ENCODE data around the gene LCA5.

Gene LCA5

DNA sequence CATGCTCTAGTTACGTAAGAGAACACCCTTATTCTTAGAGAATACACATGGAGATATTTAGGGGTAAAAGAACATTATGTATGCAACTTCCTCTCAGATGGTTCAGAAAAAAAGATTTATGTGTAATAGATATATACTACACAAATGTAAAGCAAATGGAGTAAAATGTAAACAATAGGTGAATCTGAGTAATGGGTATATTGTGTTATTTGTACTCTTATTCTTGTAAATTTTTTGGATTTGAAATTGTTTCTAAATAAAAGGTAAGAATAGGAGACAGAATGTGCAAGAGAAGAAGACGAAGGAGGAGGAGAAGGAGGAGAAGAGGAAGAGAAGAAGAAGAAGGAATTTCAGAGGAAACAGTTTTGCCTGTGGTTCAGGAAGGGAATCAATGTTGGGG lies 22.5 kb upstream of the LCA5 start:
- Histone ChIP-seq H2AFZ (ENCODE audit: low read length) (no peak overlapping the region), H3K9me3 (replicated peaks; ENCODE audit: insufficient read depth, low read length) (no peaks in the 10 kb centered on the region), H3K4me1 (ENCODE audit: low read length) (no peaks in the 10 kb centered on the region), H3K27ac (ENCODE audit: low read length) (no peak overlapping the region), H3F3A (ENCODE audit: insufficient read depth, low read length) (no peaks in the 10 kb centered on the region), H3K4me2 (ENCODE audit: low read depth, low read length) (no peak overlapping the region), H4K20me1 (ENCODE audit: insufficient read depth, low read length) (no peaks in the 10 kb centered on the region), H3K79me2 (ENCODE audit: low read length) (no peaks in the 10 kb centered on the region), H3K4me3 (ENCODE audit: low read length) (no peak overlapping the region), H3K9ac (ENCODE audit: low read length) (no peak overlapping the region), H3K36me3 (replicated peaks; ENCODE audit: insufficient read depth, low read length) (no peaks in the 10 kb centered on the region), H3K9me2 (replicated peaks; ENCODE audit: insufficient read depth, low read length) (no peaks in the 10 kb centered on the region), H3K27me3 (replicated peaks; ENCODE audit: insufficient read depth, low read length) (no peaks in the 10 kb centered on the region)
- no peak for DNase-seq
- no peak for TF ChIP-seq CTCF (IDR thresholded peaks at IDR 0.05; ENCODE audit: low read length)
- no peak for TF ChIP-seq EZH2 (optimal IDR thresholded peaks at IDR 0.05; ENCODE audit: low read depth, low read length)
- TF ChIP-seq EZH2phosphoT487 (IDR thresholded peaks at IDR 0.05; ENCODE audit: low read length), result no peak

DNA sequence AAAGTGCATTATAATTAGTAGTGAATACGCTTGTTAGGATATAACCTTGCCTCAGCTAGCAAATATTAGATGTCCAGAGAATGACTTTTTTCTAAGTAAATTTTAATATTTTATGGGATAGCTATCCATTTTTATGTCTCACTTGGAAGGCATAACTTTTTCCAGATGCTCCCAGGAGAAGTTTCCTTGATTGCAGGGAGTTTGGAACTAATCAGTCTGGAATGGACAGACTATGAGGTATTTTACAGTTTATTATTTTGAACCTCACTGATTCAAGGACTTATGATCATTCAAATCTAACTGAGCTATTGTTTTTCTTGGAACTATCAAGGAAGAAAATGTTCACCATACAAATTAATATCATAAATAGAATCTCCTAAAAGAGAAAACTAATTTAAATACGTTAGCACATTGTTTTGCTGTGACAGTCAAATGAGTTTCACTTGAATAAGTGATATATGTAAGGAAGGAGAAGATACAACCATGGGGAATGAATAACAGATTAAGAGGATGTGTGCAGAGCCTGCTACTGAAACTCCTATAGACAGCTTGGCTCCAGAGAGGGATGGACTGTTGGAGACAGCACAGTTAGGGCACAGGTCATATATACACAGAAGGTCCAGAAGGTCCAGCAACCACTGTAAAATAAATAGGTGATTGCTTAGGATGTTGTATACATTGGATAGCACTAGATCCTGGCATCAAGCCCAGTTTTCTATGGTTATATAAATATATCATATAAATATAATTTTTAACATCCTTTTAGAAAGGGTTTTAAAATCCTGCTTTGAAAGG lies 20.6 kb upstream of the LCA5 start:
- Histone ChIP-seq H3K79me2 (ENCODE audit: low read length) (no peaks in the 10 kb centered on the region), H3K36me3 (replicated peaks; ENCODE audit: insufficient read depth, low read length) (no peaks in the 10 kb centered on the region), H3K9ac (ENCODE audit: low read length) (no peak overlapping the region), H2AFZ (ENCODE audit: low read length) (no peak overlapping the region), H3K27ac (ENCODE audit: low read length) (no peak overlapping the region), H3K4me1 (ENCODE audit: low read length) (no peaks in the 10 kb centered on the region), H3K4me2 (ENCODE audit: low read depth, low read length) (no peak overlapping the region), H4K20me1 (ENCODE audit: insufficient read depth, low read length) (no peaks in the 10 kb centered on the region), H3F3A (ENCODE audit: insufficient read depth, low read length) (no peaks in the 10 kb centered on the region), H3K4me3 (ENCODE audit: low read length) (no peak overlapping the region), H3K27me3 (replicated peaks; ENCODE audit: insufficient read depth, low read length) (no peaks in the 10 kb centered on the region), H3K9me2 (replicated peaks; ENCODE audit: insufficient read depth, low read length) (no peaks in the 10 kb centered on the region), H3K9me3 (replicated peaks; ENCODE audit: insufficient read depth, low read length) (no peaks in the 10 kb centered on the region)
- no peak for TF ChIP-seq EZH2 (optimal IDR thresholded peaks at IDR 0.05; ENCODE audit: low read depth, low read length)
- no peak for TF ChIP-seq EZH2phosphoT487 (IDR thresholded peaks at IDR 0.05; ENCODE audit: low read length)
- TF ChIP-seq CTCF (IDR thresholded peaks at IDR 0.05; ENCODE audit: low read length), result no peak
- DNase-seq, result no peak

DNA sequence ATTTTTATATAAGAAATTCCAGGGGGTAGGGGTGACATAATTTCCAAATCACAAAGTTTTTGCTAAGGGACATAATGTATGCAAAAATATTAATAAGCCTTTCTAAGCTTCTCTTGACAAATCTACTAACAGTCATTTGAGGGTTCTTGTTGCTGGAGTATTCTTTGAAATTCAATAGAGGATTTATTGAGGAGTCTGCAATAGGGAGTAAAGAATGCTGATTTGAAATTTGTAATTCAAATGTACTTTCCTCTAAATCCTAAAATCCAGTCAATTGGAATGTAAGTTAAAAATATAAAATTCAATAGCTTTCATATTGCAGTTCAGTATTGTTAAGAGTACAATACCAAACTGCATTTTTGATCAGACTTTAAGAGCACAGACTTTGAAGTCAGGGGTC lies 17.1 kb upstream of the LCA5 start:
- H3K27me3 ChIP-seq (replicated peaks; ENCODE audit: insufficient read depth, low read length), result no peaks in the 10 kb centered on the region
- no peak overlapping the region for H3K27ac ChIP-seq (ENCODE audit: low read length)
- H3K4me3 ChIP-seq (ENCODE audit: low read length), result no peak overlapping the region
- H3K79me2 ChIP-seq (ENCODE audit: low read length), result no peaks in the 10 kb centered on the region
- H4K20me1 ChIP-seq (ENCODE audit: insufficient read depth, low read length), result no peaks in the 10 kb centered on the region
- H3K9me3 ChIP-seq (replicated peaks; ENCODE audit: insufficient read depth, low read length), result no peaks in the 10 kb centered on the region
- no peak overlapping the region for H2AFZ ChIP-seq (ENCODE audit: low read length)
- no peak overlapping the region for H3K4me2 ChIP-seq (ENCODE audit: low read depth, low read length)
- H3K9me2 ChIP-seq (replicated peaks; ENCODE audit: insufficient read depth, low read length), result no peaks in the 10 kb centered on the region
- DNase-seq, result no peak
- no peaks in the 10 kb centered on the region for H3F3A ChIP-seq (ENCODE audit: insufficient read depth, low read length)
- no peaks in the 10 kb centered on the region for H3K4me1 ChIP-seq (ENCODE audit: low read length)
- H3K36me3 ChIP-seq (replicated peaks; ENCODE audit: insufficient read depth, low read length), result no peaks in the 10 kb centered on the region
- no peak overlapping the region for H3K9ac ChIP-seq (ENCODE audit: low read length)
- TF ChIP-seq CTCF (IDR thresholded peaks at IDR 0.05; ENCODE audit: low read length) (no peak), EZH2phosphoT487 (IDR thresholded peaks at IDR 0.05; ENCODE audit: low read length) (no peak), EZH2 (optimal IDR thresholded peaks at IDR 0.05; ENCODE audit: low read depth, low read length) (no peak)

All from MM.1S (cell line).